SK-N-SH (cell line): ENCODE data around the gene AGMO. TPM values are rescaled to one million over a fixed set of nuclear protein-coding genes. Genes with fewer than 3 reads are reported as not detected.

Source experiments
- CTCF ChIA-PET: fragments of 300-600, 350-600 bp; formaldehyde crosslinking; extraction: SDS; loops from one replicate; lab custom pipeline; 2021; lab: Yijun Ruan, JAX
- POLR2A ChIA-PET: fragments of 350-600 bp; sonication (Branson Sonifier 250); formaldehyde crosslinking; extraction: SDS; loops from one replicate; lab custom pipeline; 2020; ENCODE audit warnings: antibody characterized with exemption, inconsistent platforms; lab: Yijun Ruan, JAX
- DNase-seq: peaks from one replicate; pipeline ENCODE4 v3.0.0; 2012
- H2AFZ ChIP-seq: fragments of 200-600 bp; sonication (generic); 2 replicates; pipeline ENCODE4 v1.8.1; 2016; ENCODE audit warnings: antibody characterized with exemption, mild to moderate bottlenecking, low read depth
- H3F3A ChIP-seq: fragments of 200-600 bp; sonication (generic); replicated peaks from 2 replicates; pipeline ENCODE3; 2016; ENCODE audit warnings: antibody characterized with exemption, mild to moderate bottlenecking; ENCODE audit not compliant: insufficient read depth
- H3K27ac ChIP-seq, 2 experiments: fragments of 200-500 bp in 1 of 2; fragments of 200-600 bp in 1 of 2; sonication (Bioruptor generic) in 1 of 2; sonication (generic), shearing (Covaris generic) in 1 of 2; 2 replicates each; pipeline versions ENCODE4 v1.5.1 to v1.6.1; 2014 to 2016; ENCODE audit warnings: low read depth in 2 of 2, inconsistent platforms in 1 of 2, low read length in 1 of 2, mild to moderate bottlenecking in 1 of 2, mixed read lengths in 1 of 2
- H3K27me3 ChIP-seq: fragments of 200-600 bp; sonication (generic), shearing (Covaris generic); 2 replicates; pipeline ENCODE4 v1.6.1; 2016; ENCODE audit warnings: mixed run types; ENCODE audit not compliant: insufficient read depth
- H3K36me3 ChIP-seq, 2 experiments: fragments of 200-500 bp in 1 of 2; fragments of 200-600 bp in 1 of 2; sonication (Bioruptor generic) in 1 of 2; sonication (generic) in 1 of 2; replicated peaks in 1 of 2; 2 replicates each; pipeline versions ENCODE3 to v1.5.1; 2014 to 2016; ENCODE audit warnings: low read length in 1 of 2, mild to moderate bottlenecking in 1 of 2; ENCODE audit not compliant: insufficient read depth in 2 of 2, control insufficient read depth in 1 of 2
- H3K4me1 ChIP-seq, 2 experiments: fragments of 200-500 bp in 1 of 2; fragments of 200-600 bp in 1 of 2; sonication (Bioruptor generic) in 1 of 2; sonication (generic), shearing (Covaris generic) in 1 of 2; 2 replicates each; pipeline versions ENCODE4 v1.5.1 to v1.6.1; 2014 to 2016; ENCODE audit warnings: low read depth in 1 of 2, low read length in 1 of 2, mixed run types in 1 of 2; ENCODE audit not compliant: insufficient read depth in 2 of 2, control insufficient read depth in 1 of 2
- H3K4me2 ChIP-seq: fragments of 200-600 bp; sonication (generic), shearing (Covaris generic); 2 replicates; pipeline ENCODE4 v1.6.1; 2017; ENCODE audit warnings: mixed run types
- H3K4me3 ChIP-seq, 2 experiments: fragments of 200-500 bp in 1 of 2; fragments of 200-600 bp in 1 of 2; sonication (Bioruptor generic) in 1 of 2; sonication (generic), shearing (Covaris generic) in 1 of 2; 2 replicates each; pipeline versions ENCODE4 v1.5.1 to v1.8.1; 2014 to 2016; ENCODE audit warnings: low read depth in 2 of 2, inconsistent platforms in 1 of 2, low read length in 1 of 2, mild to moderate bottlenecking in 1 of 2, mixed read lengths in 1 of 2, moderate library complexity in 1 of 2
- H3K79me2 ChIP-seq: fragments of 200-600 bp; sonication (generic); 2 replicates; pipeline ENCODE4 v1.8.1; 2017; ENCODE audit warnings: mild to moderate bottlenecking; ENCODE audit not compliant: insufficient read depth
- H3K9ac ChIP-seq: fragments of 200-600 bp; sonication (generic); 2 replicates; pipeline ENCODE4 v1.6.1; 2017; ENCODE audit warnings: mixed run types
- H3K9me2 ChIP-seq: fragments of 200-600 bp; sonication (generic); 2 replicates; pipeline ENCODE4 v1.6.1; 2017; ENCODE audit warnings: mixed run types
- H3K9me3 ChIP-seq: fragments of 200-600 bp; sonication (generic); 2 replicates; pipeline ENCODE4 v1.6.1; 2017; ENCODE audit warnings: mixed run types, mild to moderate bottlenecking, moderate library complexity
- H4K20me1 ChIP-seq: fragments of 200-600 bp; sonication (generic); 2 replicates; pipeline ENCODE4 v1.6.1; 2017; ENCODE audit warnings: mild to moderate bottlenecking, mixed run types; ENCODE audit not compliant: insufficient read depth
- EP300 ChIP-seq, 2 experiments: IDR thresholded peaks; 2 replicates each; pipeline versions ENCODE4 v1.4.0 to v1.6.1; 2012; ENCODE audit warnings: borderline replicate concordance in 1 of 2, low read depth in 1 of 2, low read length in 1 of 2
- FOXM1 ChIP-seq: IDR thresholded peaks from 2 replicates; pipeline ENCODE4 v1.4.0; 2012; ENCODE audit warnings: low read depth, mild to moderate bottlenecking
- GABPA ChIP-seq: IDR thresholded peaks from 2 replicates; pipeline ENCODE4 v1.4.0; 2012; ENCODE audit warnings: low read depth, mild to moderate bottlenecking
- IRF3 ChIP-seq: fragments of 150-350 bp; IDR thresholded peaks from 2 replicates; pipeline ENCODE4 v1.6.1; 2016; ENCODE audit warnings: mild to moderate bottlenecking, low read depth, low read length
- MXI1 ChIP-seq: IDR thresholded peaks from 2 replicates; pipeline ENCODE4 v1.6.1; 2012; ENCODE audit warnings: mild to moderate bottlenecking, low read depth, low read length, improper control_type of control experiment
- NFIC ChIP-seq: IDR thresholded peaks from 2 replicates; pipeline ENCODE4 v1.4.0; 2012; ENCODE audit warnings: borderline replicate concordance
- NRF1 ChIP-seq: IDR thresholded peaks from 2 replicates; pipeline ENCODE4 v1.6.1; 2012; ENCODE audit warnings: low read depth, mild to moderate bottlenecking, low read length
- RXRA ChIP-seq: IDR thresholded peaks from 2 replicates; pipeline ENCODE4 v1.4.0; 2012; ENCODE audit warnings: low read depth, mild to moderate bottlenecking, borderline replicate concordance
- SIN3A ChIP-seq: IDR thresholded peaks from 2 replicates; pipeline ENCODE4 v1.6.1; 2012; ENCODE audit warnings: low read depth, mild to moderate bottlenecking, low read length, moderate library complexity, borderline replicate concordance
- USF1 ChIP-seq: IDR thresholded peaks from 2 replicates; pipeline ENCODE4 v1.4.0; 2012; ENCODE audit warnings: low read depth, borderline replicate concordance
- ZBTB33 ChIP-seq: IDR thresholded peaks from 2 replicates; pipeline ENCODE4 v1.4.0; 2012; ENCODE audit warnings: low read depth, borderline replicate concordance
- WGBS: methylation state at CpG from one replicate; pipeline ENCODE4 v1.1.6; 2017; ENCODE audit warnings: low lambda C conversion rate; 5-methylcytosine and 5-hydroxymethylcytosine counted together
- polyA plus RNA-seq, 3 experiments: library from polyadenylated mRNA; depleted of rRNA; stranded (reverse); fragments of >200 nt; gene quantifications; 2 replicates each; pipeline ENCODE4 v1.2.3, GENCODE V29; 2012
- TF ChIP-seq, protein P1 (sequence below): IDR thresholded peaks from 2 replicates; pipeline ENCODE4 v1.4.0; 2012; ENCODE audit warnings: low read depth

Gene AGMO
- polyA plus RNA-seq, 1 of the 3 experiments (the other 2 are of a cell fraction): 0.05 TPM

GRCh38 chr7:15544050-15544449, 17.8 kb downstream of the AGMO start:
- peaks cover 0 to 3% of the 10 kb centered on the region in 2 experiments for H3K36me3 ChIP-seq
- TF ChIP-seq RXRA (no peak), USF1 (no peak), FOXM1 (no peak), SIN3A (no peak), NFIC (no peak), EP300 (IDR thresholded peaks at IDR 0.05; ENCODE audit: borderline replicate concordance in 1 of 2, low read depth in 1 of 2, low read length in 1 of 2) (no peak), ZBTB33 (no peak), MXI1 (no peak), IRF3 (no peak), GABPA (no peak)
- TF ChIP-seq, protein P1, sequence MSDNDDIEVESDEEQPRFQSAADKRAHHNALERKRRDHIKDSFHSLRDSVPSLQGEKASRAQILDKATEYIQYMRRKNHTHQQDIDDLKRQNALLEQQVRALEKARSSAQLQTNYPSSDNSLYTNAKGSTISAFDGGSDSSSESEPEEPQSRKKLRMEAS: no peak
- POLR2A ChIA-PET: no interaction called here
- CTCF ChIA-PET: interaction anchor here (1.0 kb wide), 1 partner anchor 15 kb away, joined by 3 read pairs; no protein-coding TSS in a partner anchor
- H3K4me1 ChIP-seq: no peaks in the 10 kb centered on the region
- no peaks in the 10 kb centered on the region for H3F3A ChIP-seq
- no peaks in the 10 kb centered on the region for H3K9me2 ChIP-seq
- H4K20me1 ChIP-seq: no peaks in the 10 kb centered on the region
- H3K9ac ChIP-seq: no peak overlapping the region
- H3K9me3 ChIP-seq: no peaks in the 10 kb centered on the region
- no peak overlapping the region for H3K4me3 ChIP-seq
- H3K4me2 ChIP-seq: no peak overlapping the region
- WGBS: 37% methylated on average over 2 of the region's 2 CpGs
- no peak overlapping the region for H2AFZ ChIP-seq
- no peak overlapping the region for H3K27ac ChIP-seq
- DNase-seq: no peak
- H3K79me2 ChIP-seq: no peaks in the 10 kb centered on the region
- H3K27me3 ChIP-seq: no peaks in the 10 kb centered on the region

- H3K9me2 ChIP-seq: no peaks in the 10 kb centered on the region
- H4K20me1 ChIP-seq: no peaks in the 10 kb centered on the region
- H3K36me3 ChIP-seq: peaks cover 0 to 3% of the 10 kb centered on the region in 2 experiments
- no peak overlapping the region for H3K27ac ChIP-seq
- no peak overlapping the region for H3K4me3 ChIP-seq
- H3K9ac ChIP-seq: no peak overlapping the region
- CTCF ChIA-PET: no interaction called here
- POLR2A ChIA-PET: no interaction called here
- DNase-seq: no peak
- H3K9me3 ChIP-seq: no peaks in the 10 kb centered on the region
- no peak overlapping the region for H3K4me2 ChIP-seq
- 34% methylated on average over 1 of the region's 1 CpG for WGBS
- TF ChIP-seq, protein P1: no peak
- TF ChIP-seq NFIC: no peak
- no peak for TF ChIP-seq NRF1
- H3F3A ChIP-seq: no peaks in the 10 kb centered on the region
- no peaks in the 10 kb centered on the region for H3K4me1 ChIP-seq
- no peaks in the 10 kb centered on the region for H3K27me3 ChIP-seq
- no peak overlapping the region for H2AFZ ChIP-seq
- no peaks in the 10 kb centered on the region for H3K79me2 ChIP-seq
Measured at GRCh38 chr7:15543256-15543655, 18.6 kb downstream of the AGMO start.
